HCEC 1CT (cell line): ENCODE data around the gene TARBP2.
A peak's percentile ranks its signal among the peaks of the same experiment; 100 is the strongest.
"Not testable (repeated sequence)": the region's sequence is repeated elsewhere in the genome, so short reads cannot be mapped to it uniquely, and the experiment has no call there.

ENCODE experiments used
- DNase-seq: peaks from one replicate; pipeline ENCODE4 v3.0.0-alpha.2; 2017

Gene TARBP2

DNA sequence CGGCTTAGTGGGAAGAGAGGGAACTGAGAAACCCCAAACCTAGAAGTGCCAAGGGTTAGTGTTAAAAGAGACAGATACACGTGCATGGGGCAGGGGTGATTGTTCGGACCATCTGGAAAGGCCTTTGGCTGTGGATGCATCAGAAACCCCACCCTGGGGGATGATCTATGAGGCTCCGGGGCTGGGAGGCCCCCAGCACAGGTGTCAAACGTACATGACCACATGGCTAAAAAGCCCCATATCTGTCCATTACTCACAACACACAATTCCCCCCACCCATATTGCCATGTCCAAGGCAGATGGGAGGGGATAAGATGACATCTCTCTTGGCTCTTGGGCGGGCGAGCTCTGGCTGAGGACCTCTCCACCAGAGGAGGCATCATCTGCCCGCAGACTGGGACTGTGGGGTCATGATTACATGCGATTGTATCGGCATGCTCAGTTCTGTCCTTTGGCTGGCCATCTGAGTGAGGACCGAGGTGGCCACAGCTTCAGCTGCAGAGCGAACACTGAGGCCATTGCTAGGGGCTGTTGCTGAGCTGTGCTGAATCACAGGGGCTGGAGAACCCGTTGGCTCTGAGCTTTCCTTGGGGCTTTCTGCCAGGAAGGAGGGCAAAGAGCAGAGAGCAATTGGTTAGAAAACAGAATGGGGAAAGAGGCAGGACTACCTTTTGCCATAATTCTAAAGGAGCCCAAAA, 15.8 kb downstream of the TARBP2 start:
- no peak for DNase-seq

DNA sequence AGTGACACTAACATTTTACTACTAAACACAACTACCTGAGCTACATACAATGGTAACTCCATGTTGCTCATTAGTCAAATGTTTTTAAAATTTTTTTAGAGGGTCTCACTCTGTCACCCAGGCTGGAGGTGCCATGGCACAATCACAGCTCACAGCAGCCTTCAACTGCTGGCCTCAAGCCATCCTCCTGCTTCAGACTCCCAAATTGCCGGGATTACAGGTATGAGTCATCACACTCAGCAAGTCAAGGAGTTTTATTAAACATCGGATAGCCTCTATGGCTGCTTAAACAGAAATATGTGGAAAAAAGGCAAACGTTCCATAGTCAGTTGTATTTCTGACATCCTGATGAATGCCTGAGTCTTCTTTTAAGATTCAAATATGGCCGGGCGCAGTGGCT, 17.3 kb downstream of the TARBP2 start:
- DNase-seq = peak; percentile 30

DNA sequence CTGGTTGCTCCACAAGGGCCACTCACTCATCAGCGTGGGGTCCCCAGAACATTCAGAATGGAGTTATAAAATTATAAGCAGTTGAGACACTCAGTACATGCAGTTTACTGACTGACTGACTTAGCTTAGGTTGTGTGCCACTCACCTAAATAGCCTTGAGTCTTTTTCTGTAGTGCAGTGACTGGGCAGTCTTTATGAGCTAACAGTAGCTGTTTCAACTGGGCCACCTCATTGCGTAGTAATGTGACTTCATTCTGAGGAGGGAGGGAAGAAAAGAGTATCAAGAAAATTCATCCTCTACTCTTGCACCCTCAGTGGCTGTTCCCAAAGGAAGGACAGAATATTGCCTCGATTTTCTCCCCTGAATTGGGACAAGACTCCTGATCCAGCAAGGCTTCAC, 22.0 kb downstream of the TARBP2 start:
- no peak for DNase-seq

DNA sequence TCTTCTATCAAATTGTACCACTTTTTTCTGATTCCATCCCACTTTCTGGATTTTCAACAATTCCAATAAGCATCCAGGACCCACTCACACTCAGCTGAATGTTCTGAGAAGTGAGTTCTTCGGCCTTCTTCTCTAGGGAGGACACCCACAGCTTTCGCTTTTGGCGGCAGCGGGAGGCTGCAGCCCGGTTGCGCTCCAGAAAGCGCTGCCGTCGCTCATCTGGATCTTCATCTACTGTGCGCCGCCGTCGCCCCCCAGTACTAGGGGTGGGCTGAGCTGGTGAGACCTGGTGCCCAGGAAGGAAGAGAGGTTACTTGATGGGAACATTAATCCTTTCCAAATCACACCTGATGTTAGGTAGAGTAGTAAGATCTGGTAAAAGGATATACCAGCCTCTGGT, 23.4 kb downstream of the TARBP2 start:
- DNase-seq = no peak

DNA sequence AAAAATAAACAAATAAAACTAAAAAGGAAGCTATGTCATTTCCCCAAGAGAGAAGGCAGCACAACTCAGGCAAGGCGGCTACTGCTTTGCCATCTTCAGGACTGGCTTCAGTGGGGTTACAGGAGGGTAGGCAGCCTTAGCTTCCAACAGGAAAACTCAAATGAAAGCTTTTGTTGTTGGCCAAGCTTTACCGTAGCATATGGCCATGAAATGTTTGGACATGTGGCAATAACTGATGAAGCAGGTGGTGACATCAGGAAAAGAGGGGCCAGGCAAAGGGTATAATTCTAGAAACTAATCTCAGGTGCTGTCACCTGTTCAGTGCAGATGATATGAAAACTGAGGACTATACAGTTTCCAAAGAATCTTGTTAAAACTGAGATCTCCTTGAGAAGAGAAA, 29.0 kb downstream of the TARBP2 start:
- DNase-seq = no peak

DNA sequence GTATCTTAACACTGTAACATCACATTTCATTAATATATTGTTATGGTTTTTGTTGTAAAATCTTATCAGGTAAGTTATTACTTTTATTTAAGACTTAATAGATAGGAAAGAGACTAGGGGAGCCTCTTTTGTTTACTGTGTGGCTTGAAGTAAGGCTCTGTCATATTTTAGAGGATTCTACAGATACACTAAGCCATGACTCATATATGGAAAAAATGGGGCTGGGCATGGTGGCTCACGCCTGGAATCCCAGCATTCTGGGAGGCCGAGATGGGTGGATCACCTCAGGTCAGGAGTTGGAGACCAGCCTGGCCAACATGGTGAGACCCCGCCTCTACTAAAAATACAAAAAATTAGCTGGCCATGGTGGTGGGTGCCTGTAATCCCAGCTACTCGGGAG, 29.8 kb downstream of the TARBP2 start:
- peak; percentile 77 for DNase-seq

DNA sequence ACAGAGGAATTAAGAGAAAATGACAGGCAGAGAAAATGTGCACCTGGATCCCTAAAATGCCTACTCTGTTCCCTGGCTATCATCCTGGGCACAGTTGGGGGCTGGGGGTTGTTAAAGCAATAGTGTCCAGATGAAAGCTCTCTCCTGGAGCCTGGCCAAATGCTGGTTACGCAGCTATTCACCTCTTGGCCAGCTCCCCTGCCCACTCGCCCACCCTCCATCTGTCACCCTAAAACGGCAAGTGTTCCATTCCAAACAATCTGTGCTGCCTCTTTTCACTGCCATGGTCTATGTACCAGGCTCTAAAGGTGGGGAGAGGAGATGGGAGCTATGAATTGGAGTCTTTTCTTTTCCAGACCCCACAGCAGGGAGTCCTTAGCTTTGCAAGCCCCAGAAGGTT, 30.9 kb downstream of the TARBP2 start:
- DNase-seq = no peak

DNA sequence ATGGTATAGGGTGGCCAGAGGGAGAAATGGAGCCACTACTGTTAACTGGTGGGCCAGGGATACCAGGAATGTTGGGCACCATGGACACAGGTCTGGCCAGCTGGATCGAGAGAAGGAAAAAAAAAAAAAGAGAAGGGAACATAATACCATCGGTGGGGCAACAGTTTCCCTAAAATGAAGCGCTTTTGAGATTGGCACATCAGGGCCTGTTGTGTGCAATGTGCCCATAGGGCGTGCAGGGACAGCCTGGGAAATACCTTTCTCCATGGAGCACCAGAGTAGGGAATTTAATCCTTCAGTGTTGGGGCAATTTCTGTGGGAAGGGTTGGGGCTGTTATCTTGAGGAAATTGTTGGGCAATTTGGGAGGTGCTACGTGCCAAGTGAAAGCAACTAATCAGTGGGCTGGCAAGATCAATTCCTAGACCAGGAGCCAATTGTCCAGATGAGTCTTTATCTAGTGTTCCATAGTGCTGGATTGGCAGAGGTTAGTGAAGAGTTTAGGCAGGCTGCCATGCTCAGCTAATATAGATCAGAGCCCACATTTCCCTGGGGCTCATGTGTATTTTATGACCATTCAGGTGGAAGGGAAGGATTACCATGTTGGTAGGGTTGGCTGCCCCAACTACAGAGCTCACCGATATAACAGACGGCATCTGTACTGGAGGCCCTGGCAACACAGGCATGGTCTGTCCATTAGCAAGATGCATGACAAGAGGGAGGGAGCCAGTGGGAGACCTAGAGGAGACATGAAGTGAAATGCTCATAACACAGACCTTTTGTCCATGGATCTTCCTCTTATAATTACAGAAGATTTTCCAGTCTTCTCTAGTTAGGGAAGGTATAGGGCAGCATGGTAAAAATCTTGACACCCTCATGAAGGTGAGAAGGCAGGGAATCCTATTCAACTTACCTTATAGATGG, 31.7 kb downstream of the TARBP2 start:
- no peak for DNase-seq

DNA sequence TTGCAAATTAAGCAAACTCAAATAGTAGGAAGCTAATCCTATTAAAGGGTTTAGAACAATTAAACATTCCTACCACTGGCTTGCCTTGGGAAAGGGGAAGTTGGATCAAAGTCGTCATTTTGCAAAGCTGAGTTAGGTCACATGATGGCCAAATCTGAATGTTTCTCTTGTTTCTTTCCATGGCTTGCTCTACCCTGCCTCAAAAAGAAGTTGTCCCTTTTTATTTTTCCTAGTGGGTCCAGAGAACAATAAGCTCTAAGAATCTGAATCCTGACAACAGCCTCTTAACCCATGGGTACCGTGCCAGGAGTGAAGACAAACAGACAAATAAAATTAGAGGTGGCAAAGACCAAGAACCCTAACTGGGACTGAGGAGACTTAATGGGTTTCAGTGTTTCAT, 32.4 kb downstream of the TARBP2 start:
- no peak for DNase-seq

DNA sequence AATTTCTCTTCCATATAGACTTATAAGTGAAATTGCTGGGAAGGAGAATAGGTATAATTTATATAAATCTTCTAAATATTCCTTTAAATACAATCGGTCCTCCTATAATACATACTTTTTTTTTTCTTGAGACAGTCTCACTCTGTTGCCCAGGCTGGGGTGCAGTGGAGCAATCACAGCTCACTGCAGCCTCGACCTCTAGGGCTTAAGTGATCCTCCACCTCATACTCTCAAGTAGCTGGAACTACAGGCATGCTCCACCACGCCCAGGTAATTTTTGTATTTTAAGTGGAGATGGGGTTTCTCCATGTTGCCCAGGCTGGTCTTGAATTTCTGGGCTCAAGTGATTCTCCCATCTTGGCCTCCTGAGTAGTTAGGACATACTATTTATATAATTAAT, 35.9 kb downstream of the TARBP2 start:
- DNase-seq = no peak

DNA sequence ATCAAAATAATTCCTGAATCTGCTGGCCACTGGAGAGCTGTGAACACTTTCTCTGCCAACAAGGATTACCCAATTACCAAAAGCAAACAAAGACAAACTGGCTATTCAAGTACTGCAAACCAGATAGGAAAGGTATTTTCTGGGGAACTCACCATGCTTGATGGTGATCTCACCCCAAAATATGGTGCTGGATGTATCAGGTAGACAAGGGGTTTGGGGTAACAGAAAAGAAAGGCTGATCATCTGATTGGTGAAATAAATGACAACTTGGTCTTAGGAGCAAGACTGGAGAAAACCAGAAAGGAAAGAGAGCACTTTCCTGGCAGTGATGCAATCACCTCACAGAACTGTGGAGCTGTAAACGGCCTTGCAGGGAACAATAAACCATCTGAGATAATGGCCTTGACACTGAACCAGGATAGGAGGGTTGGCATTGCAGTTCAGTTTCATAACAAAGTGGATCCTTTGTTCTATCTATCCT, 37.2 kb downstream of the TARBP2 start:
- no peak for DNase-seq

DNA sequence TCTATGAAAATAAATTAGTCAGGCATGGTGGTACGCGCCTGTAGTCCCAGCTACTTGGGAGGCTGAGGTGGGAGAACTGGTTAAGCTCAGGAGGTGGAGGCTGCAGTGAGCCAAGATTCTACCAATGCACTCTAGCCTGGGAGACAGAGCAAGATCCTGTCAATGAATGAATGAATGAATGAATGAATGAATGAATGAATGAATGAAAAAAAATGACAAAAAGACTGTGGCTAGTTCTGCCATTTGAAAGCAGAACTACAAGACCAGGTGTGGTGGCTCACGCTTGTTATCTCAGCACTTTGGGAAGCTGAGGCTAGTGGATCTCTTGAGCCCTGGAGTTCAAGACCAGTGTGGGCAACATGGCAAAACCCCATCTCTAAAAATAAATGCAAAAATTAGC, 38.4 kb downstream of the TARBP2 start:
- DNase-seq = no peak

DNA sequence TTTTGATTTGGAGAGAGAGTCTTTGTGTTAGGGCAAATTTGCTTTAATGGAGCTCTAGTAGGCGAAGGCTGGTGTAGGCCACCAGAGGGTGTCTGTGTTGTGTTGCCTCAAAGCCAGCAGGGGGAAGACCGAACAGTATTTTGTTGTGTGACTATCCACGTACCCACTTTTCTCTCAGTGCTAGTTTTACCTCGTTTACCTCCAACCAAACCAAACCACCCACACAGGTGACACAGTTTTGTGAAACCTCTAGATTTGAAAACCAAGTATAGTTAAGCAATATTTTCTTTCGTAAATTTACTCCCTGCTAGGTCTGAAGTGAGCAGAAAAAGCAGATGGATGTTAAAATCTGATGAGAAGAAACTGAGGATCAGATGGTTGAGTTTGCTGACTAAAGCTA, 42.5 kb downstream of the TARBP2 start:
- DNase-seq = peak; percentile 75

DNA sequence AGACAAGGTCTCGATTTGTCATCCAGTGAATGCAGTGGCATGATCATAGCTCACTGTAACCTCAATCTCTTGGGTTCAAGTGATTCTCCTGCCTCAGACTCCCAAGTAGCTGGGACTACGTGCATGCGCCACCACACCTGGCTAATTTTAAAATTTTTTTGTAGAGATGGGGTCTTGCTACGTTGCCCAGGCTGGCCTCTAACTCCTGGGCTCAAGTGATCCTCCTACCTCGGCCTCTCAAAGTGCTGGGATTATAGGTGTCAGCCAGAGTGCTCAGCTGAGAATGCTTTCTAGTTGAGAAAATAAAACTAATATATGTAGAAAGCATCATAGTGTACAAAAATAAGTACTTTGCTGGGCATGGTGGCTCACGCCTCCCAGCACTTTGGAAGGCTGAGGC, 47.3 kb downstream of the TARBP2 start:
- not testable (repeated sequence) for DNase-seq

DNA sequence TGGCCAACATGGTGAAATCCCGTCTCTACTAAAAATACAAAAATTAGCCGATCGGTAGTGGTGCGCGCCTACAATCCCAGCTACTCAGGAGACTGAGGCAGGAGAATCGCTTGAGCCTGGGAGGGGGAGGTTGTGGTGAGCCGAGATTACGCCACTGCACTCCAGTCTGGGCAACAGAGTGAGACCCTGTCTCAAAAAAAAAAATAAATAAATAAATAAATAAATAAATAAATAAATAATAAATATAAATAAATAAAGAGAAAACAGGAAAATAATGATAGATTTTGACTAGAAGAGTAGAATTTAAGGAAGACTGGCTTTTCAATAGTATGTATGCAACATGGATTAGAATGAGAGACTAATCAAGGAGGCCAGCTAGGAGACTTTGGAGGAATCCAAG, 49.0 kb downstream of the TARBP2 start:
- DNase-seq = not testable (repeated sequence)

DNA sequence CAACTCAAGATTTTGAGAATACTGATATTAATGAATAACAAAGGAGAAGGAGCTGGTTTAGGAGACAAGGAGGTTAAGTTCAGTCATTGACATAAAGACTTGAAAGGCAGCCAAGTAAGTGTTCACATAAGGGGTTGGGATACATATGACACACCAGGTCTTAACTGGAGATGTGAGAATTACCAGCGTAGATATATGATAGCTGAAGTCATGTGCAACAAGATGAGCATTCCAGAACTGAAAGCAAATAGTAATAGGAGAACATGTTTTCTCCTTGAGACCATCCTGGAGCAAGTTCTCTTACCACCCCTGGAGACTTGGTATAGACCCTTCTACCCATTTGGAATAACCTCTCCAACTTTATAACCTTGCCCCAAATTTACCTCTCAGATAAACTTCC, 49.5 kb downstream of the TARBP2 start:
- DNase-seq = no peak

DNA sequence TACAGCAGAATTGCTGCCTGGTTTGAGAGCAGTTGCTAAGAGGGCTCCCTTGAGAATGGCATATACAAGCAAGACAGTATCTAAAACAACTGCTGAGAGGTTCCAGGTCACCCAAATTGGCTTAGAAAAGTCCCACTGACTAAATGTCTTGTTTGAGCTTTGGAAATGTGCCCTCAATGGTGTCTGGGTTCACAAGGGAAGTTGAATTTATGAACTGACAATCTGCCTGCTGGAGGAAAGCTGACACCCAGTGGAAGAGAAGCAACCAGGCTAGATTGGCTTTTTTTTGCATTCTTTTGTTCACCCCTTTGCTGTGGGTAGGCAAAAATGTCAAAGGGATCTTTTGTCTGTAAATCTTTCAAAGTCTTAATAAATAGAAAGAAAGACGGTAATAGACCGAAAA, 50.8 kb downstream of the TARBP2 start:
- no peak for DNase-seq

DNA sequence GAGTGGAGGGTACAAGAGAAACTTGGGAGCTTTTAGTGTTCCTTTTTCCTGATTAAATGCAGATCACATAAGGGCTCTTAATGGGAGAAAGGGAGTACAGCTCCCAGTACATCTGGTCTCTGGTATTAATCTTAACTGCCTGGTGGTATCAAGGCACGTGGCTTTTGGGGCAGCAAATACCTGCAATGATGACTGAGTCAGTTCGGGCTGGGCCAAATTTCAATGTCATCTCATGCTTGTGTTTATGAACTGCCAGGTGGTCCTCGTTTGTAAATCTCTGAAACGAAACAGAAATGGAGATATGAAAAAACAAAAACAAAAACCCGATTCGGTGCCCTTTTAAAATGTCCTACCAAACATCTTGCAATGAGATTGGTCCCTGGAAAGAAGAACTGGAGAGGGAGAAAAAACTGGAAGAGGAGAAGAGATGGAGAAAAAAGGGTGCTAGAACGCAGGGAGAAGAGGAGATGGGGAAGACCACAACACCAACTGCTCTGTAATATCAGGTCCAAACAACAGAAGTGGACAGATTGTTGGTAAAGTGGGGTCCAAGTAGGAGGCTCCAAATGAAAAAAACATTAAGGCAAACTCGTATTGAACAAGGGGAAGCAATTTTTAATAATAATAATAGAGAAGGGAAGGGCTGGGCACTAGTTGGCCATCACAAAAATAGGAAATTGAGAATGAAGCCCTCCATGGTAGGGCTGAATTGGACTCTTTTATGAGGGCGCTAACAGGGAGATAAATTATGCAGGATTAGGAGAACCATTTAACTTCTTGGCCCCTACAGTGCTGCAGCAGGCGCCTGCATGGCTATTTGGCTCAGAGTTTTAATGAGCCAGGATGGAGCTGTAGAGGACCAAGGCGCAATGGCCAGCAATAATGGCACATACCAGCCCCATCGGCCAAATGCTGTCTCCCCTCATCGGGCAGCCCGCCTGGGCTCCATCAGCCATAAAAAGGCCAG, 51.6 kb downstream of the TARBP2 start:
- DNase-seq = no peak
